ENCODE data around the gene GATA2.

- TF ChIP-seq, protein P1, sequence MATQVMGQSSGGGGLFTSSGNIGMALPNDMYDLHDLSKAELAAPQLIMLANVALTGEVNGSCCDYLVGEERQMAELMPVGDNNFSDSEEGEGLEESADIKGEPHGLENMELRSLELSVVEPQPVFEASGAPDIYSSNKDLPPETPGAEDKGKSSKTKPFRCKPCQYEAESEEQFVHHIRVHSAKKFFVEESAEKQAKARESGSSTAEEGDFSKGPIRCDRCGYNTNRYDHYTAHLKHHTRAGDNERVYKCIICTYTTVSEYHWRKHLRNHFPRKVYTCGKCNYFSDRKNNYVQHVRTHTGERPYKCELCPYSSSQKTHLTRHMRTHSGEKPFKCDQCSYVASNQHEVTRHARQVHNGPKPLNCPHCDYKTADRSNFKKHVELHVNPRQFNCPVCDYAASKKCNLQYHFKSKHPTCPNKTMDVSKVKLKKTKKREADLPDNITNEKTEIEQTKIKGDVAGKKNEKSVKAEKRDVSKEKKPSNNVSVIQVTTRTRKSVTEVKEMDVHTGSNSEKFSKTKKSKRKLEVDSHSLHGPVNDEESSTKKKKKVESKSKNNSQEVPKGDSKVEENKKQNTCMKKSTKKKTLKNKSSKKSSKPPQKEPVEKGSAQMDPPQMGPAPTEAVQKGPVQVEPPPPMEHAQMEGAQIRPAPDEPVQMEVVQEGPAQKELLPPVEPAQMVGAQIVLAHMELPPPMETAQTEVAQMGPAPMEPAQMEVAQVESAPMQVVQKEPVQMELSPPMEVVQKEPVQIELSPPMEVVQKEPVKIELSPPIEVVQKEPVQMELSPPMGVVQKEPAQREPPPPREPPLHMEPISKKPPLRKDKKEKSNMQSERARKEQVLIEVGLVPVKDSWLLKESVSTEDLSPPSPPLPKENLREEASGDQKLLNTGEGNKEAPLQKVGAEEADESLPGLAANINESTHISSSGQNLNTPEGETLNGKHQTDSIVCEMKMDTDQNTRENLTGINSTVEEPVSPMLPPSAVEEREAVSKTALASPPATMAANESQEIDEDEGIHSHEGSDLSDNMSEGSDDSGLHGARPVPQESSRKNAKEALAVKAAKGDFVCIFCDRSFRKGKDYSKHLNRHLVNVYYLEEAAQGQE (IDR thresholded peaks at IDR 0.05; ENCODE audit: insufficient read depth in 1 of 2, low read depth in 2 of 2, low read length in 1 of 2), result no peak
- TF ChIP-seq CTCF (IDR thresholded peaks at IDR 0.05), result no peak
- no peak for TF ChIP-seq POLR2AphosphoS5 (IDR thresholded peaks at IDR 0.05; ENCODE audit: low read depth, low read length)
Observed at GRCh38 chr3:128434524-128434923, 58.5 kb downstream of the GATA2 start.

Measured in Panc1 (cell line).